Measurements from ENCODE around the gene CAB39L.

CAB39L gene

DNA sequence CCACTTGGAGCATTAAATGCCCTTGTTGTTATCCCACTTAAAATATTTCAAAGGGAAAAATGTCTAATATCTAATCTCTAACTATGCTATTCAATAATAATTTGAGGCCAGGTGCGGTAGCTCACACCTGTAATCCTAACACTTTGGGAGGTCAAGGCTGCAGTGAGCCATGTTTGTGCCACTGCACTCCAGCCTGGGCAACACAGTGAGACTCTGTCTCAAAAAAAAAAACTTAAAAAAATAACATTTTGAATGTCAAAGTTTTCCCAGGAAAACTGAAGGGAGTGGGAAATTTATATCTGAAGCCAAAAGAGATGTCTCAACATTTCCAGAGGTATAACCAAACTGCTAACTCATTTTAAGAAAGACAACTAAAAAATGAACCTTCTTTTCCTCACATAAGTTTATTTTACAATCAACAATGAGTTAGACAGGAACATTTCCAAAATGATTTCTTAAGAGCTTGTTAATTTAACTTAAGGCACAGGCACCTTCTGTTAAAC, 47.9 kb downstream of the CAB39L start:
- FAIRE-seq = no peak

DNA sequence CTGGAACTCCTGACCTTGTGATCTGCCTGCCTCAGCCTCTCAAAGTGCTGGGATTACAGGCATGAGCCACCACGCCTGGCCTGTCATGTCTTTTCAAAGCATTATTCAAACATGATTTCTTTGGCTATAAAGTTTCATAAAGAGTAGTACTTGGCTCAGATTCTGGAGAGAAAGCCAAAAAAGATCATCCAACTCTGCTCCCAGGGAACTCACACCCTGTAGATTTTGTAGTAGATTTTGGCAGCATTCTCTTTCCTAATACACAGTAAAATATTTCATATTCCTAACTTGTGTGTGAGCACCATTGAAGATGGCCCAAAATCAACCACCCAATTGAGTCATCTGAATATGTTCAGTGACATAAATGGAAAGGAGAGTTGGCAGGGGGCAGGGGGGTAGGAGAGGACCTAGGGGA, 48.4 kb downstream of the CAB39L start:
- no peak for FAIRE-seq

DNA sequence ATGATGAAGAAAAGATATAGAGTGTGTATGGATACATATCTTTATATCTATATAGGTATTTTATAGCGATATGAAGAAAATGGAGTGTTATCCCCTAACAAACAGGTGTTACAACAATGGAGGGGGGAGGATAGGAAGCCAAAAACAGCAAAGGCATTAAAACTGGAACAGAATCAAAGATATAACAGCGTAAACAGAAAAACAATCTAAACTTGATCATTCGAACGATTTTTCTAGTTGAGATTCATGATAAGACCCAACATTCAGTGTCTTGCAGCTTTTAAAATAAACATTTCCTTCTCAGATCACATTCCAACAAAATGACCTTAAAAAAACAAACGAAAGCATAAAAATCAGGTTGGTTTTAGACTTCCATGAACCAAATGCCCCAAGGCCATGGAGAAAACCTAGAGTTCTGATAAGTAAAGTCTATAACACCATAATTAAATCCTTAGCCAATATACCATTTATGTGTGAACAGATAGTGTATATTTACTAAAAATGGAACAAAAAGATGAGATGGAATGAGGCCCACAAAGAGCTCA, 55.7 kb downstream of the CAB39L start:
- no peak for FAIRE-seq

GRCh38 chr13:49386664-49387063, 57.2 kb downstream of the CAB39L start:
- no peak for FAIRE-seq

GRCh38 chr13:49376121-49376520, 67.7 kb downstream of the CAB39L start:
- FAIRE-seq = no peak

GRCh38 chr13:49374585-49375290, 69.1 kb downstream of the CAB39L start:
- peak; percentile 93 for FAIRE-seq

- FAIRE-seq = no peak
These were observed 70.1 kb downstream of the CAB39L start for GRCh38 chr13:49373716-49374115.

- FAIRE-seq = peak; percentile 79
These were observed 71.8 kb downstream of the CAB39L start for GRCh38 chr13:49371943-49372613.

DNA sequence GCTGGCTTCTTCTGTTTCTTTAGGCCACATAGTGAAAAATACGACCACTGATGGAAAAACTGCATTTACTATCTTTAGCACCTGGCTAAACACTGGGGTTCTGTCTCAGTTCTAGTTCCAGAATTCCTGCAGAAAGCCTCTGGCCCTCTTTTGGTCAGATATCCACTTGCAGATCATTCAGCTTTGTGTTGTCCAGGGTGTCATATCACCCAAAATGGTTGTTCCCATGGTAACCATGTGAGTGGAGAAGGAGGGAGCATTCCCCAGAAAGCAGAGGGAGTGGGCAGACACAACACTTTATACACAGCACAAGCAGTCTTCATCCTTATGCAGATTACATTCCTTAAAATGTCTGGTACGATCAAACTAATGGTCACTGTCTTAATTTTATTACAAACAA, 73.5 kb downstream of the CAB39L start:
- no peak for FAIRE-seq

DNA sequence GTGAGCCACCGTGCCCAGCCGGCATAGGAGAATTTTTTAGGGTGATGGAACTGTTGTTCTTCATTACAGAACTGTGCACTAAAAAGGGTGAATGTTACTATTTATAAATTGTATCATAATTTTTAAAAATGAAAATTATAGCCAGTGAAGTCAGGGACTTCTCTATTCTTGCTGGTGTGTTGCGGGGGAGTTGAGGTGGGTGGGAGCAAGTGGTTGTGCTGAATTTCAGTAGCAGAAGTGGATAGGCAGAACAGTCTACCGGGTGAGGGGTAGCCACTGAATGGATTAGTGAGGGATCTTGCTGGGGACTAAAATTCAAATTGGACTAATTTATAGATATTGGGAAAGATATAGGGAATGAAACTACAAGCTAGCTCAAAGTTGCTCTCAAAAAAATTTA, 74.0 kb downstream of the CAB39L start:
- FAIRE-seq = no peak

- no peak for FAIRE-seq
These were observed 75.2 kb downstream of the CAB39L start for GRCh38 chr13:49368688-49369087.

DNA sequence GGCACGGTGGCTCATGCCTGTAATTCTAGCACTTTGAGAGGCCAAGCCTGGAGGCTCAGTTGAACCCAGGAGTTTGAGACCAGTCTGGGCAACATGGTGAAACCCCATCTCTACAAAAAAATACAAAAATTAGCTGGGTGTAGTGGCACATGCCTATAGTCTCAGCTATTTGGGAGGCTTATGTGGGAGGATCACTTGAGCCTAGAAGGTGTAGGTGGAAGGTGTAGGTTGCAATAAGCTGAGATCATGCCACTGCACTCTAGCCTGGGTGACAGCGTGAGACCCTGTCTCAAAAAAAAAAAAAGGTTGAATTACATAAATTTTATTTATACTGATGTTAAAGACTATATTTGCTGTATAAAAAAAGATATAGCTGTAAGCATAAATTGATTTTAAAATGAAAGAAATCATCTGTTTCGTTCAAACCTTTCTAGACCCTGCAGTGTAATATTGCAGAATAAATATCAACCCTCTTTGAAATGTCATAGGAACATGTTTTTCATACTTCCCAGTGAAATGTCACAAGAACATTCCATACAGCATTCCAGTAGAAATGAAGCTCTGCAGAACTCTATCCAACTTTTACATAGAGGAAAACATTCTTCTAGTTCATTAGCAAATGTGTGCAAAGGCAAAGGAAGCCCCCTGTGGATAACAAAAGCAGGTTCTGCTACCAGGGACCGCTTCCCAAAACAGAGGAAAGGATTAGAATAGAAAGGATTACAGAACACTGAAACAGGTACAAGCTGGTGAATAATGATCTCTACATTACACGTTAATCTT, 76.0 kb downstream of the CAB39L start:
- FAIRE-seq = no peak

DNA sequence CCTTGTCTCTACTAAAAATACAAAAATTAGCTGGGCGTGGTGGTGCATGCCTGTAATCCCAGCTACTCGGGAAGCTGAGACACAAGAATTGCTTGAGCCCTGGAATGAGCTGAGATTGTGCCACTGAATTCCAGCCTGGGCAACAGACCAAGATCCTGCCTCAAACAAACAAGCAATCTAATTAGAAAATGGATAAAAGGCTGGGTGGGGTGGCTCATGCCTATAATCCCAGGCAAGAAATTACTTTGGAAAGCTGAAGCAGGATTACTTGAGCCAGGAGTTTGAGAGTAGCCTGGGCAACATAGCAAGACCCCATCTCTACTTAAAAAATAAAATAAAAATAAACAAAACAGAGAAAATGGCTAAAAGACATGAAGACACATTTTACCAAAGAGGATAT, 77.0 kb downstream of the CAB39L start:
- FAIRE-seq = no peak

DNA sequence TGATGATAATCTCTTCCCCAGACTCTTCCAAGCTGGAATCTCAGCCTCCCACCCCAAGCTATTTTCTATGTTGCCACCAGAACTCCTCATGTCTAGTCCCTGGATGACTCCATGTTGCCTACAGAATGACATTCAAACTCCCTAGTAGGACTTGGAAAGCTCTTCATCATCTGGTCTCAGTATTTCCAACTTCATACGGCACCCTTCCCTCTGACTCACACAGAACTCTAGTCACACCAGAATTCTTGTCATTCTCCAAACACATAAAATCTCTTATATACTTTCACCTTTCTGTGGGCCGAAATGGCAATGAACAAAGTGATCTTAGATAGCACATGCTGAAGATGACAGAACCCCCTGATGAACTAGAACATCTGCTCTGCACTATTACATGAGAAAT, 86.2 kb downstream of the CAB39L start:
- no peak for FAIRE-seq

GRCh38 chr13:49356223-49356622, 87.6 kb downstream of the CAB39L start:
- FAIRE-seq = no peak

GRCh38 chr13:49354719-49355118, 89.1 kb downstream of the CAB39L start:
- FAIRE-seq = no peak

- FAIRE-seq = no peak
These were observed 90.0 kb downstream of the CAB39L start for GRCh38 chr13:49353908-49354307.

- no peak for FAIRE-seq
These were observed 92.0 kb downstream of the CAB39L start for GRCh38 chr13:49351871-49352270.

DNA sequence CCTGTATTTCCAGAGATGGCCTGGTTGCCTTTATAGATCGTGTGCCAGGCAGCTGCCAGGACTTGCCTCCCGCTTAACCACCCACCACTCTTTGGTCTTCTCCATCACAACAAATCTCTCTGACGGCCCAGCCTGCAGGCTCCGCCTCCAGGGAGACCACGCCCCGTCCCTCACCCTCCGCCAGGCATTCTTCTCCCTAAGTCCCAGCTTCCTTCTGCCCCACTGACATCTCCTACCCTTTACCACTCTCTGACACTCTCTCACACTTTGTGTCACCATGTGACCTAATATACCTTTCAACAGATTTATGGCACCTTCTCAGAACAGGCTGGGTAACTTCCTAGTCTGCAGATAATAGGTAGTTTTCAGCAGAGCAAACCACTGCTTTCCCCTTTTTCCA, 95.1 kb downstream of the CAB39L start:
- no peak for FAIRE-seq

DNA sequence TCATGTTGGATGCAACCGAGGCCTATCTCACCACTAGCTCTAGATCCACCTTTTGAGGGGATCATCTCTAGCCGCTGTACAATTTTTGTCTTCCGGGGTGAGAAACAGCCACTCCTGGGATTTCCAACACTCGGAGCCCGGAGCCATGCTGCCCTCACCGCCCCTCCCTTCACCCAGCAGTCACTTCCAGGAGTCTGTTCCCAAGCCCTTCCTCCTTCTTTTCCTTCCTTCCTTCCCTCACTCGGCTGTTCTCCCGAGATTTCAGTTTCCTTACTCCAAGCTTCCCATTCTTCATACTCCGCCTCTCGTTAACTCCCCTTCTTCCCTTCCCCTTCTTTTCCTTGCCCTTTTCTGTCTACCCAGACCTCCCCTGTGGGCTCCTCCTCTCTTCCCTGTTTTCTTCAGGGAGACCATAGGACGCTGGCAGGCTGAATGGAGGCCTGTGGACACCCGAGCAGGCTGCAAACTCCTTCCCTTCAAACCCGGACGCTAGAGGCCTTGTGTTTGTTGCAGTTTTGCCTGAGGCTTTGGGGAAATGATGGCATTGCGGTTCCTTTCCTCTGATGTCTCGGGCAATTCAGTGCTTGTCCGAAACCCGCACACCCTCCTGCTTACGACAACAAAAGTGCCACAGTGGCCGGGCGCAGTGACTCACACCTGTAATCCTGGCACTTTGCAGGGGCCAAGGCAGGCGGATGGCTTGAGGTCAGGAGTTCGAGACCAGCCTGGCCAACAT, 96.0 kb downstream of the CAB39L start:
- no peak for FAIRE-seq

DNA sequence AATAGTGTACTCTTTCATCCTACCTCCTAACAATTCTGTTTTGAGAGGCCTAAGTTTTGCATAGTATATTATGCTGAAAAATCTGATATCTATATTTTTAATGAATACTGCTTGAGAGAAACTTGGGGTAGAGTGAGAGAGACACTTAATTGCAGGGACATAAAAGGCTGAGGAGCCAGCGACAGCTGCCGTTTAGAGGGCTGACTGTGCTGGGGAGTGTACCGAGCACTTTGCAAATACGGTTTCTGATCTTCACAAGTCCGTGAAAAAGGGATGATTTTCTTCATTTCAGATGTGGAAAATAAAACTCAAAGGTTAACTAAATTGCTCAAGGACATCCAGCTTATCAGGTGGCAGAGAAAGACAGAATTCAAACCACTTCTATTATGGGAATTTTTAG, 97.4 kb downstream of the CAB39L start:
- FAIRE-seq = no peak

GRCh38 chr13:49343731-49344130, 100.1 kb downstream of the CAB39L start:
- no peak for FAIRE-seq

- no peak for FAIRE-seq
These were observed 100.6 kb downstream of the CAB39L start for GRCh38 chr13:49343255-49343654.
